Loucy (cell line): ENCODE measurements around the gene NEDD4L.

Source experiments
- H2AFZ ChIP-seq: fragments of 200-600 bp; sonication (generic); 2 replicates; pipeline ENCODE4 v1.6.0; 2016; ENCODE audit warnings: antibody characterized with exemption, mild to moderate bottlenecking, low read length, moderate library complexity
- H3F3A ChIP-seq: fragments of 200-600 bp; 2 replicates; pipeline ENCODE4 v1.6.0; 2016; ENCODE audit warnings: antibody characterized with exemption, low read depth, mild to moderate bottlenecking
- H3K27me3 ChIP-seq: fragments of 200-600 bp; sonication (generic); 2 replicates; pipeline ENCODE4 v1.6.1; 2014; ENCODE audit warnings: low read length, mild to moderate bottlenecking; ENCODE audit not compliant: insufficient read depth, poor library complexity, severe bottlenecking
- H3K36me3 ChIP-seq: fragments of 200-600 bp; sonication (generic); 2 replicates; pipeline ENCODE4 v1.6.1; 2016; ENCODE audit warnings: low read length; ENCODE audit not compliant: insufficient read depth
- H3K4me1 ChIP-seq: fragments of 200-600 bp; sonication (generic); 2 replicates; pipeline ENCODE4 v1.5.1; 2014; ENCODE audit warnings: low read length, mild to moderate bottlenecking; ENCODE audit not compliant: insufficient read depth, poor library complexity, severe bottlenecking
- H3K4me2 ChIP-seq: fragments of 200-600 bp; sonication (generic); 2 replicates; pipeline ENCODE4 v1.6.0; 2014; ENCODE audit warnings: antibody characterized with exemption, low read length, low read depth, mild to moderate bottlenecking; ENCODE audit not compliant: poor library complexity, severe bottlenecking
- H3K4me3 ChIP-seq: fragments of 200-600 bp; sonication (generic); 2 replicates; pipeline ENCODE4 v1.5.1; 2014; ENCODE audit warnings: low read length, mild to moderate bottlenecking, mixed read lengths; ENCODE audit not compliant: poor library complexity, severe bottlenecking
- H3K79me2 ChIP-seq: fragments of 200-600 bp; sonication (generic); 2 replicates; pipeline ENCODE4 v1.6.1; 2014; ENCODE audit warnings: low read length; ENCODE audit not compliant: insufficient read depth
- H3K9ac ChIP-seq: fragments of 200-600 bp; sonication (generic); 2 replicates; pipeline ENCODE4 v1.6.0; 2014; ENCODE audit warnings: mild to moderate bottlenecking, low read depth, low read length, moderate library complexity; ENCODE audit not compliant: poor library complexity, severe bottlenecking
- H3K9me2 ChIP-seq: fragments of 200-600 bp; sonication (generic); replicated peaks from 2 replicates; pipeline ENCODE4 v1.6.1; 2016; ENCODE audit warnings: low read depth, low read length, mixed read lengths
- H3K9me3 ChIP-seq: fragments of 200-600 bp; sonication (generic); 2 replicates; pipeline ENCODE4 v1.6.1; 2014; ENCODE audit warnings: mild to moderate bottlenecking, antibody characterized with exemption, low read length, low read depth; ENCODE audit not compliant: insufficient read depth
- H4K20me1 ChIP-seq: fragments of 200-600 bp; sonication (generic); 2 replicates; pipeline ENCODE4 v1.6.0; 2014; ENCODE audit warnings: antibody characterized with exemption, low read length, mild to moderate bottlenecking; ENCODE audit not compliant: insufficient read depth, poor library complexity, severe bottlenecking
- CTCF ChIP-seq: fragments of 200-600 bp; sonication (generic); conservative IDR thresholded peaks from 2 replicates; pipeline ENCODE4 v1.5.1; 2014; ENCODE audit warnings: mild to moderate bottlenecking, antibody characterized with exemption, low read length
- EZH2phosphoT487 ChIP-seq: fragments of 200-600 bp; IDR thresholded peaks from 2 replicates; pipeline ENCODE4 v1.6.1; 2018; ENCODE audit warnings: antibody characterized with exemption, mild to moderate bottlenecking, moderate library complexity, borderline replicate concordance

NEDD4L gene

GRCh38 chr18:58311390-58311789 lies 267.4 kb downstream of the NEDD4L start:
- Histone ChIP-seq H3K9ac (no peak overlapping the region), H3K27me3 (no peaks in the 10 kb centered on the region), H3K9me3 (no peaks in the 10 kb centered on the region), H3F3A (no peaks in the 10 kb centered on the region), H3K36me3 (no peaks in the 10 kb centered on the region), H3K4me3 (no peak overlapping the region), H4K20me1 (no peaks in the 10 kb centered on the region), H2AFZ (no peak overlapping the region), H3K9me2 (no peaks in the 10 kb centered on the region), H3K4me2 (no peak overlapping the region), H3K4me1 (no peaks in the 10 kb centered on the region), H3K79me2 (no peaks in the 10 kb centered on the region)
- TF ChIP-seq CTCF (no peak), EZH2phosphoT487 (no peak)

DNA sequence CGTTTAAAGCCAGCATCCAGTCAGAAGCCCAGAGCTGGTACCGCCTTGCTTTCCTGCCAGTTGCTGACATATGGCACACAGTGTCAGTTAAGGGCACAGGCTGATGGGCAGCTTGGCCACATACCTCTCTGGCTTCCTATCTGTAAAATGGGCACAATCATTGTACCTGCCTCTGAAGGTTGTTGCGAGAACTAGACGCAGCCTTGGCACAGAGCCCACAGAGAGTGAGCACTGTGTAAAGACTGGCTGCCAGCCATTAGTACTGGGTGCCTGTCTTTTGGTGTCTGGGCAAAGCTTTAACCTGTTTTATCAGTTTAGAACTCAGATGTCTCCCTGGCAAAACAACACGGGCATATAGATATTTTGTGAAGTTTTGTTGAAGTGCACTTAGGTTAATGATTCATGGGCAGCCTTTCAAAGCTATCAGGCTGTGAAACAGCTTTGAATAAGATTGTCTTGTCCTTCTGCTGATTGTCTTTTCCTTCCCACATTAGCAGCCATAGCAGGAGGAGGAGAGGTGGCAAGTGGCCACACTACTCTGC lies 269.5 kb downstream of the NEDD4L start:
- Histone ChIP-seq H3K36me3 (no peaks in the 10 kb centered on the region), H3K79me2 (no peaks in the 10 kb centered on the region), H3K4me2 (no peak overlapping the region)

GRCh38 chr18:58314284-58314683 lies 270.3 kb downstream of the NEDD4L start:
- H3K4me1 ChIP-seq, result no peaks in the 10 kb centered on the region
- H3K4me2 ChIP-seq, result no peak overlapping the region
- H3K9ac ChIP-seq, result no peak overlapping the region
- H3K27me3 ChIP-seq, result no peaks in the 10 kb centered on the region
- H3K9me3 ChIP-seq, result no peaks in the 10 kb centered on the region
- no peaks in the 10 kb centered on the region for H3K9me2 ChIP-seq
- no peaks in the 10 kb centered on the region for H3K79me2 ChIP-seq
- no peak overlapping the region for H2AFZ ChIP-seq
- H4K20me1 ChIP-seq, result no peaks in the 10 kb centered on the region
- no peaks in the 10 kb centered on the region for H3F3A ChIP-seq
- no peak overlapping the region for H3K4me3 ChIP-seq
- TF ChIP-seq CTCF (no peak), EZH2phosphoT487 (no peak)
- no peaks in the 10 kb centered on the region for H3K36me3 ChIP-seq

More for the DNA sequence above, 269.5 kb downstream of the NEDD4L start:
- no peaks in the 10 kb centered on the region for H3K9me3 ChIP-seq
- H4K20me1 ChIP-seq, result no peaks in the 10 kb centered on the region
- no peak overlapping the region for H3K9ac ChIP-seq
- H2AFZ ChIP-seq, result no peak overlapping the region
- no peak overlapping the region for H3K4me3 ChIP-seq
- no peaks in the 10 kb centered on the region for H3K27me3 ChIP-seq
- H3F3A ChIP-seq, result no peaks in the 10 kb centered on the region
- no peaks in the 10 kb centered on the region for H3K9me2 ChIP-seq
- no peaks in the 10 kb centered on the region for H3K4me1 ChIP-seq
- TF ChIP-seq EZH2phosphoT487 (no peak), CTCF (no peak)
